Colonic mucosa (tissue), 4 donors: ENCODE measurements around the gene ATP6V0D1. TPM values are rescaled to one million over a fixed set of nuclear protein-coding genes. Genes with fewer than 3 reads are reported as not detected.

Experiments used
- DNase-seq: peaks from one replicate; pipeline ENCODE4 v3.0.0-alpha.2; 2020
- H3K27ac ChIP-seq: fragments of 200-600 bp; one replicate; pipeline ENCODE4 v1.8.0; 2021
- H3K27me3 ChIP-seq: fragments of 200-600 bp; one replicate; pipeline ENCODE4 v1.8.0; 2021
- H3K36me3 ChIP-seq: fragments of 200-600 bp; one replicate; pipeline ENCODE4 v1.8.0; 2021
- H3K4me1 ChIP-seq: fragments of 200-600 bp; one replicate; pipeline ENCODE4 v1.8.0; 2021; ENCODE audit warnings: mild to moderate bottlenecking
- H3K4me3 ChIP-seq: fragments of 200-600 bp; one replicate; pipeline ENCODE4 v1.8.0; 2021
- H3K9ac ChIP-seq, 2 donors: one replicate each; pipeline ENCODE4 v1.7.0; 2013; ENCODE audit warnings: control low read depth in 2 of 2, low read depth in 2 of 2, low read length in 2 of 2
- H3K9me3 ChIP-seq: fragments of 200-600 bp; one replicate; pipeline ENCODE4 v1.8.0; 2021
- intact Hi-C: fragments of 100-400 bp; cut with DNase I; formaldehyde crosslinking; loops from one replicate; pipeline ENCODE4 v1.14.1; 2022
- total RNA-seq, 2 donors: library from RNA; stranded (reverse); fragmentation: NEBNext Ultra II Directional in 1 of 2; extraction: Animal tissue kit (Norgen Biotek cat#: 25700) in 1 of 2; gene quantifications; one replicate each; pipeline ENCODE4 v1.2.1, GENCODE V29; 2021
- TF ChIP-seq, protein P1 (sequence below): fragments of 200-600 bp; IDR thresholded peaks from one replicate; pipeline ENCODE4 v1.8.0; 2022; ENCODE audit warnings: antibody characterized with exemption, mild to moderate bottlenecking
- donor health status: healthy.
- donor health status: DM: no; HTN: no; CAD: no.
- donor health status: DM: no; HTN: no; CAD: no.

Gene ATP6V0D1
- total RNA-seq, 2 donors from 2014 or later, result 194 to 195 TPM

- intact Hi-C loops, result loop anchor here (2.0 kb wide), 1 partner anchor 35 kb away; no protein-coding TSS in a partner anchor
- H3K4me3 ChIP-seq, result no peak overlapping the region
- peaks cover 38% of the 10 kb centered on the region for H3K4me1 ChIP-seq
- H3K27ac ChIP-seq, result peak overlapping the region; percentile 92
- TF ChIP-seq, protein P1, sequence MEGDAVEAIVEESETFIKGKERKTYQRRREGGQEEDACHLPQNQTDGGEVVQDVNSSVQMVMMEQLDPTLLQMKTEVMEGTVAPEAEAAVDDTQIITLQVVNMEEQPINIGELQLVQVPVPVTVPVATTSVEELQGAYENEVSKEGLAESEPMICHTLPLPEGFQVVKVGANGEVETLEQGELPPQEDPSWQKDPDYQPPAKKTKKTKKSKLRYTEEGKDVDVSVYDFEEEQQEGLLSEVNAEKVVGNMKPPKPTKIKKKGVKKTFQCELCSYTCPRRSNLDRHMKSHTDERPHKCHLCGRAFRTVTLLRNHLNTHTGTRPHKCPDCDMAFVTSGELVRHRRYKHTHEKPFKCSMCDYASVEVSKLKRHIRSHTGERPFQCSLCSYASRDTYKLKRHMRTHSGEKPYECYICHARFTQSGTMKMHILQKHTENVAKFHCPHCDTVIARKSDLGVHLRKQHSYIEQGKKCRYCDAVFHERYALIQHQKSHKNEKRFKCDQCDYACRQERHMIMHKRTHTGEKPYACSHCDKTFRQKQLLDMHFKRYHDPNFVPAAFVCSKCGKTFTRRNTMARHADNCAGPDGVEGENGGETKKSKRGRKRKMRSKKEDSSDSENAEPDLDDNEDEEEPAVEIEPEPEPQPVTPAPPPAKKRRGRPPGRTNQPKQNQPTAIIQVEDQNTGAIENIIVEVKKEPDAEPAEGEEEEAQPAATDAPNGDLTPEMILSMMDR, result no peak
- no peaks in the 10 kb centered on the region for H3K27me3 ChIP-seq
- H3K9ac ChIP-seq, result peak overlapping the region; percentile 52 to 85
- peak; percentile 20 for DNase-seq
- H3K9me3 ChIP-seq, result no peaks in the 10 kb centered on the region
- no peaks in the 10 kb centered on the region for H3K36me3 ChIP-seq
Measured at GRCh38 chr16:67463691-67464090, 17.3 kb downstream of the ATP6V0D1 start.

- no peaks in the 10 kb centered on the region for H3K36me3 ChIP-seq
- H3K9ac ChIP-seq, result peak overlapping the region; percentile 57 to 91
- no peak overlapping the region for H3K4me3 ChIP-seq
Measured at GRCh38 chr16:67463059-67463458, 17.9 kb downstream of the ATP6V0D1 start.

GRCh38 chr16:67462279-67462655, 18.7 kb downstream of the ATP6V0D1 start:
- intact Hi-C loops, result no loop called here
- peak overlapping the region; percentile 57 to 91 for H3K9ac ChIP-seq
- peaks cover 43% of the 10 kb centered on the region for H3K4me1 ChIP-seq
- H3K36me3 ChIP-seq, result no peaks in the 10 kb centered on the region
- no peaks in the 10 kb centered on the region for H3K27me3 ChIP-seq
- no peak overlapping the region for H3K4me3 ChIP-seq
- no peak for DNase-seq
- H3K27ac ChIP-seq, result peak overlapping the region; percentile 92
- H3K9me3 ChIP-seq, result no peaks in the 10 kb centered on the region
- TF ChIP-seq, protein P1, result no peak

More at GRCh38 chr16:67463059-67463458, 17.9 kb downstream of the ATP6V0D1 start:
- Histone ChIP-seq H3K27ac (peak overlapping the region; percentile 92), H3K4me1 (peaks cover 38% of the 10 kb centered on the region), H3K27me3 (no peaks in the 10 kb centered on the region), H3K9me3 (no peaks in the 10 kb centered on the region)
- TF ChIP-seq, protein P1, result no peak
- peak; percentile 82 for DNase-seq
- intact Hi-C loops, result no loop called here

GRCh38 chr16:67461600-67462278, 19.2 kb downstream of the ATP6V0D1 start:
- Histone ChIP-seq H3K4me3 (no peak overlapping the region), H3K27ac (peak overlapping the region; percentile 92), H3K9me3 (no peaks in the 10 kb centered on the region), H3K4me1 (peaks cover 47% of the 10 kb centered on the region), H3K27me3 (no peaks in the 10 kb centered on the region), H3K36me3 (no peaks in the 10 kb centered on the region), H3K9ac (peak overlapping the region; percentile 51 to 91)
- TF ChIP-seq, protein P1, result no peak
- intact Hi-C loops, result no loop called here
- peak; percentile 94 for DNase-seq

- no peaks in the 10 kb centered on the region for H3K27me3 ChIP-seq
- H3K27ac ChIP-seq, result peak overlapping the region; percentile 92
- peak overlapping the region; percentile 51 to 91 for H3K9ac ChIP-seq
- TF ChIP-seq, protein P1, result no peak
- H3K4me1 ChIP-seq, result peaks cover 51% of the 10 kb centered on the region
- H3K4me3 ChIP-seq, result no peak overlapping the region
- intact Hi-C loops, result no loop called here
- H3K9me3 ChIP-seq, result no peaks in the 10 kb centered on the region
- H3K36me3 ChIP-seq, result no peaks in the 10 kb centered on the region
- DNase-seq, result no peak
Measured at GRCh38 chr16:67460961-67461360, 20.0 kb downstream of the ATP6V0D1 start.
